Cardiac fibroblast (primary cell): ENCODE data around the gene RAP1A.

Experiments used
- DNase-seq, 2 donors: peaks; one replicate each; pipeline versions ENCODE4 v3.0.0 to v3.0.0-alpha.2; 2010; ENCODE audit warnings: low read depth in 2 of 2
- H3K4me3 ChIP-seq, 2 donors: replicated peaks in 1 of 2; 1 replicate in 1 of 2; 2 replicates in 1 of 2; pipeline ENCODE4 v1.5.1; 2011; ENCODE audit warnings: low read depth in 2 of 2, low read length in 2 of 2, mild to moderate bottlenecking in 2 of 2, moderate library complexity in 1 of 2
- CTCF ChIP-seq: IDR thresholded peaks from one replicate; pipeline ENCODE4 v1.5.1; 2011; ENCODE audit warnings: low read depth, mild to moderate bottlenecking, low read length, inconsistent platforms

RAP1A gene

GRCh38 chr1:111591937-111592336, 27.7 kb upstream of the RAP1A start:
- DNase-seq: no peak
- TF ChIP-seq CTCF: no peak
- no peak overlapping the region for H3K4me3 ChIP-seq

GRCh38 chr1:111592389-111593361, 26.9 kb upstream of the RAP1A start:
- peak; percentile 81 to 92 for DNase-seq
- TF ChIP-seq CTCF: no peak
- H3K4me3 ChIP-seq: peak overlapping the region in 1 of 2 donors; percentile 12

- DNase-seq: peak in 1 of 2 donors; percentile 29
- TF ChIP-seq CTCF: no peak
- H3K4me3 ChIP-seq: no peak overlapping the region
These were observed 25.9 kb upstream of the RAP1A start for GRCh38 chr1:111593403-111594305.

GRCh38 chr1:111594306-111594693, 25.3 kb upstream of the RAP1A start:
- TF ChIP-seq CTCF: no peak
- DNase-seq: no peak
- H3K4me3 ChIP-seq: no peak overlapping the region

GRCh38 chr1:111595807-111596206, 23.8 kb upstream of the RAP1A start:
- DNase-seq: no peak
- no peak overlapping the region for H3K4me3 ChIP-seq
- TF ChIP-seq CTCF: no peak

- no peak for DNase-seq
- no peak for TF ChIP-seq CTCF
- H3K4me3 ChIP-seq: no peak overlapping the region
These were observed 23.1 kb upstream of the RAP1A start for GRCh38 chr1:111596499-111596898.
